HG02970 (cell line): ENCODE results near the gene KRT222.

Source experiments
- ATAC-seq: cut with Tn5 transposase; IDR thresholded peaks from one replicate; pipeline ENCODE4 v1.9.1; 2021; ENCODE audit warnings: mild to moderate bottlenecking, moderate library complexity, moderate number of reproducible peaks; ENCODE audit not compliant: unreplicated experiment, low FRiP score

The KRT222 gene

GRCh38 chr17:40664582-40665333 lies at the start of gene KRT222:
TSS of gene KRT222 (minus strand) at chr17:40665177. CDS start at chr17:40665099, 78 bp downstream.
- ATAC-seq: no peak

- no peak for ATAC-seq
These were observed 49.5 kb upstream of the KRT222 start for GRCh38 chr17:40714473-40714872.

GRCh38 chr17:40707745-40708144 lies 42.8 kb upstream of the KRT222 start:
- no peak for ATAC-seq

- ATAC-seq: no peak
These were observed 40.6 kb upstream of the KRT222 start for GRCh38 chr17:40705584-40705983.

- ATAC-seq: no peak
These were observed 38.7 kb upstream of the KRT222 start, which contains the start of gene KRT24 for GRCh38 chr17:40703652-40704051. TSS of gene KRT24 (minus strand) at chr17:40703752. CDS start at chr17:40703693, 59 bp downstream.

GRCh38 chr17:40702271-40702670 lies 37.3 kb upstream of the KRT222 start:
- ATAC-seq: no peak

GRCh38 chr17:40699853-40700252 lies 34.9 kb upstream of the KRT222 start:
- no peak for ATAC-seq

- no peak for ATAC-seq
These were observed 34.4 kb upstream of the KRT222 start for GRCh38 chr17:40699371-40699770.

- no peak for ATAC-seq
These were observed 32.3 kb upstream of the KRT222 start for GRCh38 chr17:40697297-40697696.

- no peak for ATAC-seq
These were observed 31.7 kb upstream of the KRT222 start for GRCh38 chr17:40696651-40697072.

GRCh38 chr17:40695874-40696472 lies 31.0 kb upstream of the KRT222 start:
- ATAC-seq: no peak

- ATAC-seq: no peak
These were observed 29.6 kb upstream of the KRT222 start for GRCh38 chr17:40694584-40694983.

GRCh38 chr17:40687106-40687505 lies 22.1 kb upstream of the KRT222 start:
- no peak for ATAC-seq

GRCh38 chr17:40686192-40686591 lies 21.2 kb upstream of the KRT222 start:
- ATAC-seq: no peak

- no peak for ATAC-seq
These were observed 16.0 kb upstream of the KRT222 start for GRCh38 chr17:40680998-40681397.

GRCh38 chr17:40679523-40679907 lies 14.5 kb upstream of the KRT222 start:
- no peak for ATAC-seq

- ATAC-seq: no peak
These were observed 14.0 kb upstream of the KRT222 start for GRCh38 chr17:40678902-40679522.

- no peak for ATAC-seq
These were observed 10.9 kb upstream of the KRT222 start for GRCh38 chr17:40675905-40676304.

GRCh38 chr17:40672654-40673053 lies 7.7 kb upstream of the KRT222 start:
- ATAC-seq: no peak

- ATAC-seq: no peak
These were observed 6.3 kb upstream of the KRT222 start for GRCh38 chr17:40671282-40671681.

GRCh38 chr17:40666331-40666730 lies 1.4 kb upstream of the KRT222 start:
- ATAC-seq: no peak

GRCh38 chr17:40663252-40663651 lies 1.7 kb downstream of the KRT222 start:
- no peak for ATAC-seq
